ENCODE results near the gene RIC3.

- no peak for TF ChIP-seq CTCF (IDR thresholded peaks at IDR 0.05; ENCODE audit: borderline replicate concordance, extremely low read depth, low read length, poor library complexity, severe bottlenecking)
- TF ChIP-seq EZH2 (IDR thresholded peaks at IDR 0.05; ENCODE audit: borderline replicate concordance, low read depth, low read length, severe bottlenecking): no peak
Measured at GRCh38 chr11:8194956-8195355, 26.1 kb upstream of the RIC3 start.

Data from DND-41 (cell line).